Measurements from ENCODE around the gene ZNF384.

- no peak for TF ChIP-seq EZH2phosphoT487 (conservative IDR thresholded peaks at IDR 0.05; ENCODE audit: low read length)
- no peak for TF ChIP-seq CTCF (IDR thresholded peaks at IDR 0.05; ENCODE audit: insufficient read depth, low read length, poor library complexity, severe bottlenecking)
Observed at GRCh38 chr12:6694701-6695100, 5.5 kb upstream of the ZNF384 start.

Data from SU-DHL-6 (cell line).